HepG2 (cell line): ENCODE results near the gene U2AF1L4. TPM values are rescaled to one million over a fixed set of nuclear protein-coding genes. Genes with fewer than 3 reads are reported as not detected.

Experiments used
- ATAC-seq: fragments of 200-7000 bp; cut with Tn5 transposase; 3 replicates; pipeline ENCODE4 v1.9.1; 2020; ENCODE audit warnings: mild to moderate bottlenecking, moderate library complexity
- BruUV-seq: library from RNA; stranded (reverse); fragments of 400-500 nt; replicated peaks from 2 replicates; lab custom pipeline; 2021; lab: Mats Ljungman, UMichigan
- CTCF ChIA-PET: fragments of 300-600 bp; formaldehyde crosslinking; extraction: SDS; loops from one replicate; lab custom pipeline; 2021; ENCODE audit warnings: low total read pairs, inconsistent platforms, low intra/inter-chr PET ratio; lab: Yijun Ruan, JAX
- POLR2A ChIA-PET: fragments of 350-600 bp; sonication (Branson Sonifier 250); formaldehyde crosslinking; loops from one replicate; lab custom pipeline; 2020; ENCODE audit warnings: antibody characterized with exemption, inconsistent platforms; lab: Yijun Ruan, JAX
- DNase-seq: peaks from one replicate; pipeline ENCODE4 v3.0.0-alpha.2; 2015; ENCODE audit warnings: low spot score
- FAIRE-seq: peaks from 3 replicates; lab custom pipeline; 2011; peaks lifted over from hg19 to GRCh38; lab: Jason Lieb, UNC
- H2AFZ ChIP-seq: one replicate; pipeline ENCODE4 v1.6.1; 2011; ENCODE audit warnings: low read length, inconsistent platforms
- H3K27ac ChIP-seq: fragments of 300-600 bp; 3 replicates; pipeline ENCODE4 v1.8.0; 2011; ENCODE audit warnings: mixed run types, mild to moderate bottlenecking, mixed read lengths, low read length, inconsistent platforms; ENCODE audit not compliant: insufficient read depth; ENCODE audit errors: extremely low read length
- H3K27me3 ChIP-seq, 2 experiments: fragments of 200-600 bp in 1 of 2; 2 replicates in 1 of 2; 3 replicates in 1 of 2; pipeline versions ENCODE4 v1.6.0 to v1.8.0; 2011; ENCODE audit warnings: low read length in 2 of 2, mild to moderate bottlenecking in 2 of 2, moderate library complexity in 2 of 2, inconsistent platforms in 1 of 2; ENCODE audit not compliant: insufficient read depth in 2 of 2, control insufficient read depth in 1 of 2
- H3K36me3 ChIP-seq, 2 experiments: fragments of 200-600 bp in 1 of 2; replicated peaks in 1 of 2; 2 replicates in 1 of 2; 3 replicates in 1 of 2; pipeline versions ENCODE4 v1.5.1 to v1.8.0; 2011; ENCODE audit warnings: low read length in 2 of 2, inconsistent platforms in 1 of 2; ENCODE audit not compliant: insufficient read depth in 2 of 2, control insufficient read depth in 1 of 2
- H3K4me1 ChIP-seq: 2 replicates; pipeline ENCODE4 v1.5.1; 2012; ENCODE audit warnings: low read length, inconsistent platforms; ENCODE audit not compliant: insufficient read depth
- H3K4me2 ChIP-seq: 2 replicates; pipeline ENCODE4 v1.6.0; 2011; ENCODE audit warnings: low read depth, low read length, inconsistent platforms
- H3K4me3 ChIP-seq, 3 experiments: fragments of 200-600 bp in 1 of 3; sonication (generic), shearing (Covaris generic) in 1 of 3; replicated peaks in 1 of 3; 2 replicates each; pipeline ENCODE4 v1.5.1; 2011 to 2016; ENCODE audit warnings: low read length in 3 of 3, inconsistent platforms in 2 of 3, low read depth in 2 of 3, mild to moderate bottlenecking in 2 of 3, control low read depth in 1 of 3, mixed read lengths in 1 of 3; ENCODE audit not compliant: insufficient read depth in 1 of 3
- H3K79me2 ChIP-seq: one replicate; pipeline ENCODE4 v1.6.1; 2011; ENCODE audit warnings: low read length, inconsistent platforms; ENCODE audit not compliant: insufficient read depth
- H3K9ac ChIP-seq: 2 replicates; pipeline ENCODE4 v1.6.0; 2011; ENCODE audit warnings: mild to moderate bottlenecking, low read depth, low read length, inconsistent platforms; ENCODE audit not compliant: insufficient read depth
- H3K9me3 ChIP-seq: 2 replicates; pipeline ENCODE4 v1.5.1; 2012; ENCODE audit warnings: mild to moderate bottlenecking, low read length
- H4K20me1 ChIP-seq: 2 replicates; pipeline ENCODE4 v1.6.0; 2011; ENCODE audit warnings: inconsistent platforms, mild to moderate bottlenecking, low read length, moderate library complexity; ENCODE audit not compliant: insufficient read depth
- AGO2 ChIP-seq: fragments of 200-400 bp; formaldehyde crosslinking; optimal IDR thresholded peaks from 2 replicates; pipeline ENCODE3; 2017; ENCODE audit warnings: mild to moderate bottlenecking, low read depth, low read length, moderate library complexity
- ATF1 ChIP-seq: IDR thresholded peaks from 2 replicates; pipeline ENCODE4 v1.6.1; 2016; ENCODE audit warnings: mild to moderate bottlenecking, control low read depth
- EP300 ChIP-seq, 3 experiments: sonication (generic) in 1 of 3; formaldehyde crosslinking in 1 of 3; IDR thresholded peaks; 2 replicates each; pipeline versions ENCODE4 v1.5.1 to v1.6.1; 2011 to 2020; ENCODE audit warnings: low read depth in 2 of 3, low read length in 2 of 3, borderline replicate concordance in 1 of 3, improper control_type of control experiment in 1 of 3, mild to moderate bottlenecking in 1 of 3, missing genetic modification reagents in 1 of 3, moderate library complexity in 1 of 3
- MTERF4 ChIP-seq: sonication (generic); formaldehyde crosslinking; IDR thresholded peaks from 2 replicates; pipeline ENCODE4 v1.8.0; 2023; ENCODE audit warnings: mild to moderate bottlenecking, missing genetic modification reagents
- POGK ChIP-seq: sonication (generic); formaldehyde crosslinking; conservative IDR thresholded peaks from 2 replicates; pipeline ENCODE4 v1.8.0; 2022; ENCODE audit warnings: mild to moderate bottlenecking, moderate library complexity, missing genetic modification reagents
- POLR2AphosphoS5 ChIP-seq: IDR thresholded peaks from 2 replicates; pipeline ENCODE4 v1.6.1; 2012; ENCODE audit warnings: low read depth, low read length
- RBFOX2 ChIP-seq: fragments of 200-400 bp; formaldehyde crosslinking; IDR thresholded peaks from 2 replicates; pipeline ENCODE4 v1.6.1; 2017; ENCODE audit warnings: low read depth, mild to moderate bottlenecking, low read length
- RELA ChIP-seq: sonication (generic); formaldehyde crosslinking; IDR thresholded peaks from 2 replicates; pipeline ENCODE4 v1.4.0; 2020; ENCODE audit warnings: missing genetic modification reagents
- SRSF4 ChIP-seq: fragments of 200-400 bp; formaldehyde crosslinking; IDR thresholded peaks from one replicate; pipeline ENCODE4 v1.6.1; 2018; ENCODE audit warnings: mild to moderate bottlenecking, low read depth, low read length, moderate library complexity; ENCODE audit not compliant: poor library complexity, severe bottlenecking
- WIZ ChIP-seq: sonication (generic); formaldehyde crosslinking; IDR thresholded peaks from 2 replicates; pipeline ENCODE4 v1.5.1; 2020; ENCODE audit warnings: mild to moderate bottlenecking, missing genetic modification reagents
- ZBTB46 ChIP-seq: sonication (generic); formaldehyde crosslinking; IDR thresholded peaks from 2 replicates; pipeline ENCODE4 v1.4.0; 2020; ENCODE audit warnings: mild to moderate bottlenecking, missing genetic modification reagents, borderline replicate concordance
- ZNF180 ChIP-seq: sonication (generic); formaldehyde crosslinking; IDR thresholded peaks from 2 replicates; pipeline ENCODE4 v1.4.0; 2020; ENCODE audit warnings: low read depth, missing genetic modification reagents, borderline replicate concordance
- ZNF232 ChIP-seq: sonication (generic); formaldehyde crosslinking; IDR thresholded peaks from 2 replicates; pipeline ENCODE4 v1.4.0; 2020; ENCODE audit warnings: missing genetic modification reagents, borderline replicate concordance
- WGBS: methylation state at CpG from one replicate; pipeline ENCODE4 v1.1.6; 2017; ENCODE audit warnings: low lambda C conversion rate; 5-methylcytosine and 5-hydroxymethylcytosine counted together
- in situ Hi-C: cut with HindIII; loops from 2 replicates; pipeline ENCODE4 v1.10.0; 2017; ENCODE audit warnings: low pct_unique_long_range_greater_than_20kb; ENCODE audit not compliant: extremely low pct_ligation_motif_present
- intact Hi-C: fragments of 100-400 bp; cut with micrococcal nuclease; formaldehyde crosslinking; loops from one replicate; pipeline ENCODE4 v1.10.0; 2022; ENCODE audit not compliant: unreplicated experiment
- polyA plus RNA-seq, 8 experiments: library from polyadenylated mRNA; depleted of rRNA in 3 of 8; stranded (reverse) in 7 of 8; unstranded in 1 of 8; fragments of >200 nt; fragmentation: Illumina TruSeq in 4 of 8; extraction: Trizol in 4 of 8; gene quantifications; 2 replicates each; pipeline versions ENCODE4 v1.2.1 to v1.2.3, GENCODE V29; 2011 to 2016; ENCODE audit warnings: low read depth in 4 of 8, missing spikeins in 1 of 8, mixed read lengths in 1 of 8; ENCODE audit not compliant: insufficient read depth in 1 of 8
- total RNA-seq, 5 experiments: library from RNA; depleted of rRNA; stranded (reverse); fragments of >200 nt; fragmentation: Illumina TruSeq; extraction: Trizol; gene quantifications; 2 replicates each; pipeline ENCODE4 v1.2.3, GENCODE V29; 2016; ENCODE audit warnings: low read depth in 1 of 5

Gene U2AF1L4
- total and polyA plus RNA-seq, 2 of the 13 experiments (the other 11 are each of a cell fraction or from before 2014, with no cell fraction given): 7.9 to 15.4 TPM

DNA sequence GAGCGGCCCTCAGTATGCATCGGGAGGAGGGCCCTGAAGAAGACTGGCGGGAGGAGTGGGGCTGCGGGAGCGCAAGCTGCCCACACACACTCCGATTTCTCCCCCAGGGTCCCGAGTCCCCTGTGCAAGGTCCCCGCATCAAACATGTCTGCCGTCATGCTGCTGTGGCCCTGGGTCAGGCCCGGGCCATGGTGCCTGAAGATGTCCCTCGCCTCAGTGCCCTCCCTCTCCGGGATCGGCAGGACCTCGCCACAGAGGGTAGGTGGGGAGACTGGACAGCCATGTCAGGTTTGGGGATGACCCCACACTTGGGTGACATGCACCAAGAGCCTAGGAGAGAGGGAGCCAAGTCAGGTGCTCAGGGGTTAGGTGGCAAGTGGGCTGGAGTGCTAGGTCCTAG, 22.8 kb downstream of the U2AF1L4 start:
- Histone ChIP-seq H3K4me3 (no peak overlapping the region), H3K9me3 (no peaks in the 10 kb centered on the region), H4K20me1 (peaks cover 8% of the 10 kb centered on the region), H3K4me2 (no peak overlapping the region), H3K9ac (no peak overlapping the region), H3K4me1 (peaks cover 10% of the 10 kb centered on the region), H3K27me3 (no peaks in the 10 kb centered on the region), H3K27ac (no peak overlapping the region), H2AFZ (no peak overlapping the region), H3K36me3 (peaks cover 43 to 67% of the 10 kb centered on the region in 2 experiments), H3K79me2 (peaks cover 21% of the 10 kb centered on the region)
- ChIA-PET CTCF (no interaction called here), POLR2A (interaction anchor here (4.6 kb wide), 1 partner anchor 17 kb away, joined by 69 read pairs; no protein-coding TSS in a partner anchor)
- TF ChIP-seq SRSF4: no peak
- peak; percentile 41 for TF ChIP-seq RBFOX2
- TF ChIP-seq AGO2: peak; percentile 47
- over 99% methylated on average over 14 of the region's 14 CpGs for WGBS
- no peak for DNase-seq
- intact Hi-C loops (no loop called here), in situ Hi-C loops (no loop called here)
- no TSS peak for BruUV-seq
- no peak for ATAC-seq
- FAIRE-seq: no peak

DNA sequence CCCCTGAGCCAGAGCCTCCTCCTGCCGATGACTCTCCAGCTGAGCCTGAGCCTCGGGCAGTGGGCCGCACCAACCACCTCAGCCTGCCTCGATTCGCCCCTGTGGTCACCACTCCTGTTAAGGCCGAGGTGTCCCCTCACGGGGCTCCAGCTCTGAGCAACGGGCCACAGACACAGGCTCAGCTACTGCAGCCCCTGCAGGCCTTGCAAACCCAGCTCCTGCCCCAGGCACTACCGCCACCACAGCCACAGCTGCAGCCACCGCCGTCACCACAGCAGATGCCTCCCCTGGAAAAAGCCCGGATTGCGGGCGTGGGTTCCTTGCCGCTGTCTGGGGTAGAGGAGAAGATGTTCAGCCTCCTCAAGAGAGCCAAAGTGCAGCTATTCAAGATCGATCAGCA, 23.8 kb downstream of the U2AF1L4 start:
- Histone ChIP-seq H3K36me3 (peaks cover 36 to 58% of the 10 kb centered on the region in 2 experiments), H3K4me3 (no peak overlapping the region), H3K27me3 (no peaks in the 10 kb centered on the region), H3K9ac (no peak overlapping the region), H2AFZ (no peak overlapping the region), H4K20me1 (peaks cover 8% of the 10 kb centered on the region), H3K4me1 (peaks cover 10% of the 10 kb centered on the region), H3K27ac (no peak overlapping the region)
- POLR2A ChIA-PET: interaction anchor here (4.6 kb wide), 1 partner anchor 18 kb away, joined by 69 read pairs; no protein-coding TSS in a partner anchor
- intact Hi-C loops (no loop called here), in situ Hi-C loops (no loop called here)
- BruUV-seq: no TSS peak
- 98% methylated on average over 10 of the region's 16 CpGs for WGBS
- FAIRE-seq: no peak
- no peak for ATAC-seq
- CTCF ChIA-PET: no interaction called here
- no peak for TF ChIP-seq RELA
- TF ChIP-seq WIZ (CRISPR knock-in tag): no peak
- no peak for TF ChIP-seq MTERF4
- peak; percentile 68 for TF ChIP-seq RBFOX2
- TF ChIP-seq ZNF180 (CRISPR knock-in tag): no peak
- no peak for TF ChIP-seq EP300 (IDR thresholded peaks at IDR 0.05; ENCODE audit: low read depth in 2 of 2, low read length in 2 of 2)
- TF ChIP-seq EP300 (CRISPR knock-in tag; IDR thresholded peaks at IDR 0.05; ENCODE audit: borderline replicate concordance): no peak
- no peak for TF ChIP-seq ZNF232
- TF ChIP-seq POLR2AphosphoS5: no peak
- peak; percentile 62 for TF ChIP-seq AGO2
- no peak for TF ChIP-seq ZBTB46
- no peak for TF ChIP-seq ATF1 (CRISPR knock-in tag)
- TF ChIP-seq POGK (CRISPR knock-in tag): no peak
- TF ChIP-seq, all 625 proteins: peak for 2
- no peak overlapping the region for H3K4me2 ChIP-seq
- H3K79me2 ChIP-seq: peaks cover 21% of the 10 kb centered on the region
- H3K9me3 ChIP-seq: no peaks in the 10 kb centered on the region
- DNase-seq: no peak
